GM12878 (cell line): Measurements from ENCODE around the gene CARHSP1. TPM values are rescaled to one million over a fixed set of nuclear protein-coding genes. Genes with fewer than 3 reads are reported as not detected.
"Not testable (repeated sequence)": the region's sequence is repeated elsewhere in the genome, so short reads cannot be mapped to it uniquely, and the experiment has no call there.

ENCODE experiments used
- ATAC-seq: fragments of 200-7000 bp; cut with Tn5 transposase; 3 replicates; pipeline ENCODE4 v1.9.1; 2020; ENCODE audit warnings: mild to moderate bottlenecking, moderate library complexity
- BruUV-seq: library from RNA; stranded (reverse); fragments of 400-500 nt; replicated peaks from 2 replicates; lab custom pipeline; 2021; lab: Mats Ljungman, UMichigan
- CTCF ChIA-PET: fragments of 300-600 bp; sonication (Branson Sonifier 250); formaldehyde crosslinking; extraction: SDS; loops from one replicate; lab custom pipeline; 2021; ENCODE audit warnings: inconsistent platforms; lab: Yijun Ruan, JAX
- POLR2A ChIA-PET: fragments of 350-600 bp; formaldehyde crosslinking; extraction: SDS; loops from one replicate; lab custom pipeline; 2021; ENCODE audit warnings: inconsistent platforms; lab: Charles Lee
- RAD21 ChIA-PET: fragments of 300-600 bp; sonication (Branson Sonifier 250); formaldehyde crosslinking; loops from one replicate; lab custom pipeline; 2023; ENCODE audit warnings: antibody characterized with exemption; ENCODE audit not compliant: unreplicated experiment; lab: Charles Lee
- SMC1A ChIA-PET: fragments of 300-600 bp; sonication (Branson Sonifier 250); formaldehyde crosslinking; loops from one replicate; lab custom pipeline; 2023; ENCODE audit not compliant: unreplicated experiment, uncharacterized antibody; lab: Charles Lee
- DNase-seq: peaks from one replicate; pipeline ENCODE4 v3.0.0-alpha.2; 2011; ENCODE audit warnings: low read depth, low spot score
- FAIRE-seq: peaks from 3 replicates; lab custom pipeline; 2011; peaks lifted over from hg19 to GRCh38; lab: Jason Lieb, UNC
- H2AFZ ChIP-seq: 2 replicates; pipeline ENCODE4 v1.6.0; 2011; ENCODE audit warnings: low read depth, low read length, control low read depth; ENCODE audit not compliant: control insufficient read depth
- H3K27ac ChIP-seq: 2 replicates; pipeline ENCODE4 v1.5.1; 2011; ENCODE audit warnings: control low read depth; ENCODE audit not compliant: control insufficient read depth, insufficient read depth
- H3K27me3 ChIP-seq, 2 experiments: replicated peaks in 1 of 2; 2 replicates each; pipeline versions ENCODE4 v1.6.0 to v1.6.1; 2011; ENCODE audit warnings: low read length in 1 of 2; ENCODE audit not compliant: control insufficient read depth in 2 of 2, insufficient read depth in 2 of 2
- H3K36me3 ChIP-seq, 2 experiments: 2 replicates each; pipeline ENCODE4 v1.5.1; 2011; ENCODE audit warnings: low read length in 1 of 2; ENCODE audit not compliant: control insufficient read depth in 2 of 2, insufficient read depth in 2 of 2
- H3K4me1 ChIP-seq: 2 replicates; pipeline ENCODE4 v1.6.1; 2011; ENCODE audit warnings: mild to moderate bottlenecking, low read length, moderate library complexity, mixed read lengths; ENCODE audit not compliant: control insufficient read depth, insufficient read depth
- H3K4me2 ChIP-seq: 2 replicates; pipeline ENCODE4 v1.6.0; 2011; ENCODE audit warnings: control low read depth; ENCODE audit not compliant: control insufficient read depth, insufficient read depth
- H3K4me3 ChIP-seq: fragments of 200-600 bp; sonication (generic); 2 replicates; pipeline ENCODE4 v1.5.1; 2016
- H3K79me2 ChIP-seq: 2 replicates; pipeline ENCODE4 v1.6.0; 2011; ENCODE audit warnings: low read length; ENCODE audit not compliant: control insufficient read depth, insufficient read depth
- H3K9ac ChIP-seq: 2 replicates; pipeline ENCODE4 v1.8.0; 2011; ENCODE audit warnings: low read length, control low read depth, mixed read lengths; ENCODE audit not compliant: control insufficient read depth, insufficient read depth
- H3K9me3 ChIP-seq: replicated peaks from 3 replicates; pipeline ENCODE4 v1.5.1; 2011; ENCODE audit warnings: mild to moderate bottlenecking, low read length; ENCODE audit not compliant: control insufficient read depth, insufficient read depth
- H4K20me1 ChIP-seq: 2 replicates; pipeline ENCODE4 v1.6.0; 2011; ENCODE audit not compliant: control insufficient read depth, insufficient read depth
- CBX5 ChIP-seq: sonication (generic); IDR thresholded peaks from 2 replicates; pipeline ENCODE4 v1.6.1; 2016; ENCODE audit warnings: low read depth, moderate library complexity, mild to moderate bottlenecking, inconsistent platforms
- CHD4 ChIP-seq: fragments of 200-600 bp; sonication (generic); IDR thresholded peaks from 2 replicates; pipeline ENCODE4 v1.6.1; 2016; ENCODE audit warnings: mild to moderate bottlenecking
- FOXK2 ChIP-seq: fragments of 450-650 bp; IDR thresholded peaks from 2 replicates; pipeline ENCODE4 v1.6.1; 2017; ENCODE audit warnings: mild to moderate bottlenecking, moderate library complexity
- NRF1 ChIP-seq: conservative IDR thresholded peaks from 2 replicates; pipeline ENCODE4 v1.6.1; 2011; ENCODE audit warnings: mild to moderate bottlenecking, low read depth, low read length, improper control_type of control experiment
- SIX5 ChIP-seq: IDR thresholded peaks from 2 replicates; pipeline ENCODE4 v1.6.1; 2011; ENCODE audit warnings: mild to moderate bottlenecking, low read depth, low read length, moderate library complexity; ENCODE audit not compliant: severe bottlenecking
- STAT3 ChIP-seq: IDR thresholded peaks from 2 replicates; pipeline ENCODE4 v1.6.1; 2011; ENCODE audit warnings: low read depth, low read length, improper control_type of control experiment
- ZNF384 ChIP-seq: IDR thresholded peaks from 2 replicates; pipeline ENCODE4 v1.6.1; 2012; ENCODE audit warnings: low read depth, mild to moderate bottlenecking, low read length, improper control_type of control experiment, borderline replicate concordance
- WGBS: methylation state at CpG from one replicate; pipeline ENCODE4 v1.1.6; 2016; ENCODE audit warnings: low lambda C conversion rate; ENCODE audit not compliant: insufficient replicate concordance, insufficient coverage; ENCODE audit errors: missing lambda C conversion rate; 5-methylcytosine and 5-hydroxymethylcytosine counted together
- in situ Hi-C: fragments of 300-500 bp; cut with MboI; formaldehyde crosslinking; loops from 9 replicates; pipeline ENCODE4 v1.14.3; 2018; ENCODE audit warnings: mixed read lengths
- intact Hi-C: fragments of 100-400 bp; cut with micrococcal nuclease; formaldehyde crosslinking; loops from one replicate; pipeline ENCODE4 v1.14.2; 2022; ENCODE audit not compliant: unreplicated experiment
- polyA plus RNA-seq, 11 experiments: library from polyadenylated mRNA; depleted of rRNA in 4 of 11; unstranded in 6 of 11; stranded (reverse) in 5 of 11; fragments of >200 nt; fragmentation: Nextera tagmentation in 4 of 11; fragmentation: Illumina TruSeq in 1 of 11; extraction: Ambion mirVana in 4 of 11; extraction: Trizol in 1 of 11; gene quantifications; 1 replicate in 1 of 11; 2 replicates in 10 of 11; pipeline versions ENCODE4 v1.2.1 to v1.2.3, GENCODE V29; 2011 to 2016; ENCODE audit warnings: inconsistent platforms in 2 of 11, missing spikeins in 2 of 11, low read depth in 1 of 11
- total RNA-seq, 4 experiments: library from RNA; depleted of rRNA in 3 of 4; stranded (reverse); fragments of >200 nt in 3 of 4; fragmentation: Illumina TruSeq in 1 of 4; extraction: Trizol in 1 of 4; gene quantifications; 2 replicates each; pipeline versions ENCODE4 v1.2.1 to v1.2.3, GENCODE V29; 2013 to 2021
- TF ChIP-seq, protein P1 (sequence below): IDR thresholded peaks from 2 replicates; pipeline ENCODE4 v1.6.1; 2011; ENCODE audit warnings: borderline replicate concordance, low read depth, mild to moderate bottlenecking, moderate library complexity, low read length; ENCODE audit not compliant: insufficient read depth, poor library complexity, severe bottlenecking

CARHSP1 gene
- total and polyA plus RNA-seq, 10 of the 15 experiments (the other 5 are each of a cell fraction or from before 2014, with no cell fraction given): 5.5 to 112 (median 67.0) TPM

DNA sequence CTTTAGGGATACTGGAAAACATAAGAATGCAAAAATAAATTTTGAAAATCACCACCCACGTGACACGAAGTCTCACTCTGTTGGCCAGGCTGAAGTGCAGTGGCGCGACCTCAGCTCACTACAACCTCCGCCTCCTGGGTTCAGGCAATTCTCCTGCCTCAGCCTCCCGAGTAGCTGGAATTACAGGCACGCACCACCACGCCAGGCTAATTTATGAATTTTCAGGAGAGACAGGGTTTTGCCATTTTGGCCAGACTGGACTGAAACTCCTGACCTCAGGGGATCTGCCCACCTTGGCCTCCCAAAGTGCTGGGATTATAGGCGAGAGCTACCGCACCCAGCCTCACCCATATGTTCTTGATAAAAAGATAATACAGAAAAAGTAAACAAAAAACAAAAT, 48.5 kb upstream of the CARHSP1 start:
- H3K27ac ChIP-seq, H3K9ac ChIP-seq, BruUV-seq, H2AFZ ChIP-seq, ATAC-seq, H3K9me3 ChIP-seq, H4K20me1 ChIP-seq, H3K4me2 ChIP-seq, RAD21 ChIA-PET, intact Hi-C loops, in situ Hi-C loops, DNase-seq, H3K79me2 ChIP-seq, FAIRE-seq, H3K27me3 ChIP-seq, H3K4me3 ChIP-seq, POLR2A ChIA-PET, SMC1A ChIA-PET: not testable (repeated sequence)
- peaks cover 16% of the 10 kb centered on the region for H3K4me1 ChIP-seq
- peaks cover 33 to 48% of the 10 kb centered on the region in 2 experiments for H3K36me3 ChIP-seq
- CTCF ChIA-PET: interaction anchor here (0.8 to 1.4 kb wide), 2 partner anchors 20 to 91 kb away, joined by 3 to 4 read pairs; no protein-coding TSS in a partner anchor
- WGBS: 98% methylated on average over 9 of the region's 10 CpGs

- intact Hi-C loops: no loop called here
- H3K4me3 ChIP-seq: no peak overlapping the region
- in situ Hi-C loops: no loop called here
- H3K4me2 ChIP-seq: no peak overlapping the region
- no peak overlapping the region for H2AFZ ChIP-seq
- WGBS: 57% methylated on average over 5 of the region's 5 CpGs
- no peaks in the 10 kb centered on the region for H3K27me3 ChIP-seq
- DNase-seq (no peak), FAIRE-seq (no peak), ATAC-seq (no peak)
- peaks cover 9% of the 10 kb centered on the region for H3K4me1 ChIP-seq
- CTCF ChIA-PET: interaction anchor here (0.8 kb wide), 1 partner anchor 19 kb away, joined by 3 read pairs; no protein-coding TSS in a partner anchor
- H3K79me2 ChIP-seq: peaks cover 2% of the 10 kb centered on the region
- H4K20me1 ChIP-seq: peaks cover 4% of the 10 kb centered on the region; the same call in 1 of the 2 replicates
- H3K36me3 ChIP-seq: peaks cover 32 to 45% of the 10 kb centered on the region in 2 experiments
- POLR2A ChIA-PET: interaction anchor here (0.6 kb wide), 1 partner anchor 194 kb away, joined by 5 read pairs; no protein-coding TSS in a partner anchor
- H3K9me3 ChIP-seq: no peaks in the 10 kb centered on the region
- SMC1A ChIA-PET: interaction anchor here (1.0 kb wide), 1 partner anchor 17 kb away, joined by 3 read pairs; no protein-coding TSS in a partner anchor
- RAD21 ChIA-PET: no interaction called here
- no TSS peak for BruUV-seq
- H3K27ac ChIP-seq: no peak overlapping the region
- H3K9ac ChIP-seq: no peak overlapping the region
- TF ChIP-seq, protein P1, sequence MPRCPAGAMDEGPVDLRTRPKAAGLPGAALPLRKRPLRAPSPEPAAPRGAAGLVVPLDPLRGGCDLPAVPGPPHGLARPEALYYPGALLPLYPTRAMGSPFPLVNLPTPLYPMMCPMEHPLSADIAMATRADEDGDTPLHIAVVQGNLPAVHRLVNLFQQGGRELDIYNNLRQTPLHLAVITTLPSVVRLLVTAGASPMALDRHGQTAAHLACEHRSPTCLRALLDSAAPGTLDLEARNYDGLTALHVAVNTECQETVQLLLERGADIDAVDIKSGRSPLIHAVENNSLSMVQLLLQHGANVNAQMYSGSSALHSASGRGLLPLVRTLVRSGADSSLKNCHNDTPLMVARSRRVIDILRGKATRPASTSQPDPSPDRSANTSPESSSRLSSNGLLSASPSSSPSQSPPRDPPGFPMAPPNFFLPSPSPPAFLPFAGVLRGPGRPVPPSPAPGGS: no peak
- TF ChIP-seq SIX5: no peak
- TF ChIP-seq CHD4: no peak
- no peak for TF ChIP-seq STAT3
- no peak for TF ChIP-seq CBX5
- TF ChIP-seq ZNF384: no peak
- no peak for TF ChIP-seq NRF1
- TF ChIP-seq FOXK2: no peak
Observed at GRCh38 chr16:8916541-8917225, 47.9 kb upstream of the CARHSP1 start.
